HL-60 (cell line): ENCODE measurements around the gene ADAM19.

Source experiments
- DNase-seq, 2 experiments: peaks; one replicate each; pipeline ENCODE4 v3.0.0-alpha.2; 2010 to 2020; ENCODE audit warnings: low read depth in 1 of 2, low spot score in 1 of 2
- H3K27ac ChIP-seq: fragments of 250-450 bp; sonication (Bioruptor Pico); replicated peaks from 2 replicates; pipeline ENCODE4 v1.5.1; 2020; ENCODE audit warnings: mild to moderate bottlenecking, moderate library complexity
- H3K27me3 ChIP-seq: fragments of 250-450 bp; sonication (Bioruptor Pico); 2 replicates; pipeline ENCODE4 v1.5.1; 2021; ENCODE audit warnings: mild to moderate bottlenecking, moderate library complexity; ENCODE audit not compliant: insufficient read depth, poor library complexity, severe bottlenecking
- H3K4me3 ChIP-seq: replicated peaks from 2 replicates; pipeline ENCODE4 v1.5.1; 2011; ENCODE audit warnings: mild to moderate bottlenecking, control low read depth, low read length; ENCODE audit not compliant: insufficient read depth
- CTCF ChIP-seq: IDR thresholded peaks from one replicate; pipeline ENCODE4 v1.5.1; 2011; ENCODE audit warnings: low read length, control low read depth, inconsistent platforms; ENCODE audit not compliant: insufficient read depth
- GABPA ChIP-seq: IDR thresholded peaks from 2 replicates; pipeline ENCODE4 v1.6.1; 2012; ENCODE audit warnings: low read depth
- POLR2AphosphoS5 ChIP-seq: IDR thresholded peaks from 2 replicates; pipeline ENCODE4 v1.6.1; 2012; ENCODE audit warnings: low read depth
- REST ChIP-seq: IDR thresholded peaks from 2 replicates; pipeline ENCODE4 v1.6.1; 2012; ENCODE audit warnings: low read depth; ENCODE audit not compliant: insufficient replicate concordance
- SPI1 ChIP-seq: IDR thresholded peaks from 2 replicates; pipeline ENCODE4 v1.6.1; 2012; ENCODE audit warnings: low read depth, mild to moderate bottlenecking, borderline replicate concordance

Gene ADAM19

GRCh38 chr5:157600252-157600651 lies 24.7 kb upstream of the ADAM19 start:
- H3K4me3 ChIP-seq, result no peak overlapping the region
- H3K27me3 ChIP-seq, result no peaks in the 10 kb centered on the region
- no peak for DNase-seq
- no peak for TF ChIP-seq SPI1
- no peak for TF ChIP-seq REST
- TF ChIP-seq POLR2AphosphoS5, result no peak
- no peak for TF ChIP-seq CTCF
- no peak for TF ChIP-seq GABPA
- H3K27ac ChIP-seq, result no peak overlapping the region

GRCh38 chr5:157599565-157599964 lies 24.0 kb upstream of the ADAM19 start:
- Histone ChIP-seq H3K27me3 (no peaks in the 10 kb centered on the region), H3K27ac (no peak overlapping the region), H3K4me3 (no peak overlapping the region)
- no peak for TF ChIP-seq SPI1
- TF ChIP-seq GABPA, result no peak
- no peak for TF ChIP-seq CTCF
- no peak for TF ChIP-seq REST
- no peak for TF ChIP-seq POLR2AphosphoS5
- no peak for DNase-seq

GRCh38 chr5:157598350-157598936 lies 22.9 kb upstream of the ADAM19 start:
- no peak overlapping the region for H3K4me3 ChIP-seq
- TF ChIP-seq SPI1, result no peak
- TF ChIP-seq GABPA, result no peak
- TF ChIP-seq POLR2AphosphoS5, result no peak
- TF ChIP-seq REST, result no peak
- TF ChIP-seq CTCF, result no peak
- DNase-seq, result no peak
- H3K27me3 ChIP-seq, result no peaks in the 10 kb centered on the region
- no peak overlapping the region for H3K27ac ChIP-seq
